Stimulated activated CD8-positive, alpha-beta memory T cell treated with anti-CD3 and anti-CD28 coated beads, Interleukin-12 subunit alpha, Interleukin-12 subunit beta, amount 100 ng/mL, for 1 hour (primary cell): ENCODE measurements around the gene L1CAM.

Experiments used
- DNase-seq: peaks from one replicate; pipeline ENCODE4 v3.0.0-alpha.2; 2020; ENCODE audit warnings: low read depth

The L1CAM gene

DNA sequence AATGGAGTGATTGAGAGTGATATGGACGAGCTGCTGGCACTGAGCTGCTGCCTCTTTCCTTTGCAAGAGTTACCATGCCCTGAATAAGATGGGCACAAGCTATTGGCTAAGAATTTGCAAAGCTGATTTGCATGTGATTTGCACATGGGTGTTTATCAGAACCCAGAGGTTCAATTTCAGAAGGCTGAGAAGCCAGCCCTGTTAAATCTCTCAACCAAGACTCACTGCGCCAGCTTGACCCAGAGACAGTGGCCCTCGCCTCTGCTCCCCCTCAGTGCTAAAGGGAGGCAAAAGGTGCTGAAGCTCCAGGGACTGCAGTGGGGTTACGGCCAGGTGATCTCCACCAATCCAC is 39.4 kb upstream of the L1CAM start:
- no peak for DNase-seq

DNA sequence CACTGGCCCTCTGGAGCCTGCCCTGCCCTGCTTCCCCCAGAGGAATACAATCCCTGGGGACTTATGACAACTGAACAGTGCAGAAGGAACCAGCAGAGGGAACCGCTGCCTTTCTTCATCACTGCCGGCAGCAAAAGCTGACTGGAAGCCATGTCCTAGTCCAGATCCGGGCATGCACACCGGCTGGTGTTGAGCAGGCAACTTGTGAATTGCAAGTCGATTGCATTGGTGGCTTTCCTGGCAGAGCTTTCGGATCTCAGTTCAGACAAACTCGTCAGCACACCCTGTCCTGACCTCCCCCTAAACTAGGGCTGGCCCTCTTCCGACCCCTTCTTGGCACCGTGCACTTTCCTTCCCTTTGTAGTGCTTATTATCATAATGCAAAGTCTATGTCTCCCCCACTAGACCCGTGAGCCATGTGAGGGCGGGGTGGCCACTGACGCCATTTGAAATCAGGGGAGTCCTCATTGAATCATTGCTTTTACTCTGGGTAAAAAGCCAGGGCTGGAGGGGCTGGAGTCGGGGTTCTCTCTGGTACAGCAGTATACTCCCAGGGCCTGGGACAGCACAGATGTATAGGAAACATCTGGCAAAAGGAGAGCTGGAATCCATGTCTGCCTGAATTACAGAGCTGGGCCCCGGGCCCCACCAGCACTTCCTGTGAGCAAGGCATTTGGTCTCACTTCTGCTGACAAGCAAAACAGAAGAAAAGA is 38.3 kb upstream of the L1CAM start:
- DNase-seq, result no peak

GRCh38 chrX:153922932-153923857 is 37.2 kb upstream of the L1CAM start:
- no peak for DNase-seq

DNA sequence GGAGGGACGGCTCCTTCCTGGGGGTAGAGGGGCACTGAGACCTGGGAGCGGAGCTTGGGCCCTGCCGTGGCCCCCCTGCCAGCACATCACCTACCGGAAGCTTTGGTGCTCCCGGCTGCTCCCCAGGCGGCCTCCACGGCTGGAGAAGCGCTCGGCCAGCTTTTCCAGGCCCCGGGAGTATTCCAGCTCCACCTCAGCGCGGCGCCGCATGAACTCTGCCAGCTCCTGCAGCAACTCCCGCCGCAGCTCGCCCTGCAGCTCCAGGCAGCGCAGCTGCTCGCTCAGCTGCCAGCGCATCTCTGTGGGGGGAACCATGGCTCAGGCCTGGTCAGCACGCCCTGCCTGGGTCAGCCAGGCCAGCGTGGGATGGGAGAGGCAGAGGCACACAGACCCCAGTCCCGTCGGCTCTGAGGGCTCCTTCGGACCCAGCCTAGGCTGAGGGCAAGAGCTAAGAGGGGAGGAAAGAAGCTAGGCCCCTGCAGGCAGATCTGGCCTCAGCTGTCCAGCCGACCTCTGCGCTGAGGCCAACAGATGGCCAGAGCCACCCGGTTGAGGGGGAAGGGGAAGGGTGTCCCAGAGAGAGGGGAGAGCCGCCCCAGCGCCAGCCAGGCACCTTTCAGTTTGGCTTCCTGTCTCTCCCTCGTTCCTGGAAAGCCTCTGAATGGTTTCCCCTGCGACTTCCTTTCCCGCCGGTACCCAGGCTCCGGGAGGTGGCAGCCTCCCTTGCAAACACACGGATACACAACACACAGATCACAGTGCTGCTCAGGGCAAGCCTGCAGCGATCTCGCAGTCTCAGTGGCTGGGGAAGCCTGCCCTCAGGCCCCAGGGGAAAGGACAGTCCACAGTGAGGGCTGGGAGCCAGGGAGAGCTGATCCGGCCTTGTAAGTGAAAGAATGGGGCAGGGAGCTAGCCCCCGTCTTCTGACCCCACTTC is 35.8 kb upstream of the L1CAM start:
- DNase-seq, result no peak

GRCh38 chrX:153921070-153921469 is 35.1 kb upstream of the L1CAM start:
- no peak for DNase-seq

DNA sequence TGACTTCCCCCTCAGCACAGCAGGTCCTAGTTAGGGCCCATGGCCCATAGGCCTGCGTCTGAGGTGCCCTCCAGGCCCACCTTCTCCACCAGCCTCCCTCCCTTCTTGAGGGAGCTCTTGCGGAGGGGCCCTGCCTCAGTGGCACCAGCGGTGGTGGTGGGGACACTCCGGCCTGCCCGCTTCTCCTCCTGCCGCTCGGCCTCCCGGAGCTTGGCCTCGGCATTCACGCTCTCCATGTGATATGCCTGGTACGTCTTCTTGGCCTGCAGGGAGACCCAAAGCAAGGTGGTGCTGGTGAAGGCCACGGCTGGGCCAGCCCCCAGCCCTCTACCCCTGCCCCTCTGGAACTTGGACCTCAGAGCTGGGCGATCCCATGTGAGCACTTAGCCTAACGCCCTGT is 34.6 kb upstream of the L1CAM start:
- no peak for DNase-seq

DNA sequence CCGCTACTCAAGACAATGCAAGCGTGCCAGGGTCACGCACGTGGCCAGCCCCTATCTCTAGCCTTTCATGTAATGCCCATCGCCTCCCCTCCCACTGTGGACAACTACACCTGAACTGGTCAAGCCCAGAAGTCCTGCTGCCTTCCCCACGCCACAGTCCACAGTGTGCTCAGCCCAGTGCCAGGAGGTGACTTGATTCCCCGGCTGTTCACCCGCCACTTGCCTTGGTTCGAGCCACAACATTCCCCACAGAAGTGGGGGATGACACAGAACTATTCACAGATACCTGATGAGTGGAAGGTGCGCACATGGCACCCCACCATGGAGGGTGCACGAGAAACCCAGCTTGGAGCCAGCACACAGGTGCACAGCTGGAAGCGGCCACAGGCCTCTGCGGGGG is 33.3 kb upstream of the L1CAM start:
- DNase-seq, result no peak

DNA sequence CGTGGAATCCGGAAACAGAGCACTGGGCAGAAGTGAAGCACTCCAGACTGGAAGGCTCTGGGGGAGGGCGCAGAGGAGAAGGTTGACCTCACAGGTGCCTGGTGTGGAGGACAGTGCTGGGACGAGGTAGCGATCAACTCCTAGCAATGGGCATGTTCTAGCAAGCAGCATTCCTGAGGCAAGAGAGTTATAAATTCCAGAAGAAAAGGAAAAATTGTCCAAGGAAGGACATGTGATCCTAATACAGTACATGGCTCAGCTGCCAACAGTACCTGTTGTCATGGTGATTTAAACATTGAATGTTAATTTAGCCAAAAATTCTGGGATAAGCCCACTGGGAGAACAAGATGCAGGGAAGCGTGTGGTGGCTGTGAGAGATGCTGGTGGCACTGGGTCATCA is 31.9 kb upstream of the L1CAM start:
- no peak for DNase-seq

DNA sequence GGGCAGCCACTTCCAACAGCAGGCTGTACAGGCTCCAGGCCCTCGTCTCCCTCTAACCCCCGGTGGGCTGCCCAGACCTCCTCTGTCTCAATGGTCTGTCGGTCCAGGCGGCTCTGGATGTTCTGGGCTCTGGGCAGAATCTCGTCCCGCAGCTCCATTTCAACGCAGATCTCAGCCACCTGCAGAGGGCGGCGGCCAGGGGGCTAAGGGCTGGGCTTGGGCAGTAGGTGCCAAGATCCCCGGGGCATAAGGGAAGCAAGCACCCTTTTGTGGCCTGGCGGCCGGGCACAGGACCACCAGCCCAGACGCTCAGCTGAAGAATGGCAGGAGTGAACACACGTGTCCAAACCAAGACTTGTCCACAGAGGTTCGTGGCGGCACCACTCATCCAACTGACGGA is 27.7 kb upstream of the L1CAM start:
- DNase-seq, result no peak

GRCh38 chrX:153913211-153913610 is 27.2 kb upstream of the L1CAM start:
- DNase-seq, result no peak

DNA sequence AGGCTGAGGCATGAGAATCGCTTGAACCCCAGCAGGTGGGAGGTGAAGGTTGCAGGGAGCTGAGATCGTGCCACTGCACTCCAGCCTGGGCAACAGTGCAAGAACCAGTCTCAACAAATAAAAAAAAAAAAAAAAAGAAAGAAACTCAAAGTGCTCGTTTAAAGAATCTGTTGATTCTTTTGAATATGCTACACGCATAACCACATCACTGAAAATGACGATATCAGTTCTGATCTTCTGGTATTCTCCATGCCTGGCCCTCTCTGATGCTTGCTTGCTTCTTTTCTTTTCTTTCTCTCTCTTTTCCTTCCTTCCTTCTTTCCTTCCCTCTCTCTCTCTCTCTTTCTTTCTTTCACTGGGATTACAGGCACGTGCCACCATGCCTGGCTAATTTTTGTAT is 25.8 kb upstream of the L1CAM start:
- DNase-seq, result no peak

DNA sequence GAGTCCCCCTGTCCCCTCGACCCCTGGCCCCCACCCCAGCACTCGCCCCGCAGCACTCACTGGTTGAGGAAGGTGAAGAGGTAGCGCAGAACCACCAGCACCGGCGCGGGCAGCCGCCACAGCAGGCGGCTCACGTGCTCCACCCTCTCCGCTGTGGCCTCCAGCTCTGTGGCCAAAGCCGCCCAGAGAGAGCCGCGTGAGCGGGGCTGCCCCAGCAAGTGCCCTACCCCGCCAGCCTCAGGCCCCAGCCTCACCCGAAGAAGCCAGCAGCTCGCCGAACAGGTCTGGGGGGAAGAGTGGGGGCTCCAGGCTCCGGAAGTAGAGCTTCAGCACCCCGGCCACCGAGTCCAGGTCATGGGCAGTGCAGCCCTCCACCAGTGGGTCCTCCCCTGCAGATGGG is 24.5 kb upstream of the L1CAM start:
- DNase-seq, result no peak

DNA sequence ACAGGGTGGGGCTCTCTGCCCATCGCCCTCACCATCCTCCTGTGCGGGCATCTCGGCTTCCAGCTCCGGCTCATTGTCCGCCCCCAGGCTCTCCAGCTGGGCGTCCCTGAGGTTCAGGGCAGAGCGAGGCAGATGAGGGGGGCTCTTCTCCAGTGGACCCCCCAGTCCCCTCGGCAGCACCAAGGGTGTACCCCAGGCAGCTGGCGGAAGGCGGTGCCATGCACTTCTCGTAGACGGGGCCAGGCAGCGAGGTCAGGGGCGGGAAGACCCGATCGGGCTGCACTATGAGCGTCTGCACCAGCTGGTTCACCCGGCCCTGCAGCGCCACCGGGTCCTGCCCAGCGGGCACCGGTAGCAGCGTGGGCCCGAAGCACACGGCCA is 24.0 kb upstream of the L1CAM start:
- DNase-seq, result no peak

GRCh38 chrX:153909024-153909979 is 23.3 kb upstream of the L1CAM start:
- DNase-seq, result no peak

DNA sequence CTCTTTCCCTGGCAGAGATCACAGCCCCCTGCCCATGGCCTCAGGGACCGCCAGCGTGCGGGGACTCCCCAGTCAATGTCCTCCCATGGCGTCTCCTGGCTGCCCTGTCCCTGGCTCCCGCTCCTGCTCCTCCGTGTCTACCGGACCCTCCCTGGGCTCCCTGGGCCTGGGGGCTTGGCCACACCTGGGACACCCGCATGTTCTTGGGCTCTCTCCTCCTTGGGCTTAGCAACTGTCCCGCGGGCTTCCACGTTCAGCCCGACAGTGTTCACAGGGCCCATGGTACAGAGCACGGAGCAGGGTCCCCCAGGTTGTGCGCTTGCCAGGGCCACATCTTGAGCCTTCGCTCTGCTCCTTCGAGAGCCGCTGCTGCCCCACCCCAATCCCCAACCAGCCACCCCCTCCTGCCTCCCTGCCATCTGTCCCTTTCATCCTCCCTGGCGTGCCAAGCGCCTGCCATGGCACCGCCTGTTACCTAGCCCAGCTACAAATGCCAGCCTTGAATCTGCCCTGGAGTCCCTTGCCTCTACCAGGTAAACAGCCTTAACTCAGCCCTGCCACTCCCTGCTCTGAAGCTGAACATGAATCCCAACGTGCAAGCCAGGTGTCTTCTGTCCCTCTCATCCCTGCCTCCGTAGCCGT is 22.4 kb upstream of the L1CAM start:
- DNase-seq, result no peak

DNA sequence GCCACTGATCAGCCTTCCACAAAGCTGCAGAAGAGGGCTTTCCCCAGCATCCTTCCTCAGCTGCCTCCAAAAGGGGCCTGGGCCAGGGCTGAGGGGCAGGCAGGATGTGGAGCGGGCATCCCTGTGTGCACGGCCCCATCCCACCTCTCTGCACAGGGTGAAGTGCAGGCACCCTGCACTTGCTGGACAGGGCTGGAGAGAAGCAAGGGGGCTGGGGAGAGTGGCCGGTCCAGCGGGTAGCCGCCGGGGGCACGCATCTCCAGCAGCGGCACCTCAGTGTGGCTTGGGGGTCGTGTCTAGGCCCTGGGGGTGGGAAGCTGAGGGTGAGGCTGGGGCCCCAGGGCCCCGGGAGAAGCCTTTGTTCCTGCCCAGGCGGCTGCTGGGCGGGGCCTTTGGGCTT is 21.5 kb upstream of the L1CAM start:
- no peak for DNase-seq

DNA sequence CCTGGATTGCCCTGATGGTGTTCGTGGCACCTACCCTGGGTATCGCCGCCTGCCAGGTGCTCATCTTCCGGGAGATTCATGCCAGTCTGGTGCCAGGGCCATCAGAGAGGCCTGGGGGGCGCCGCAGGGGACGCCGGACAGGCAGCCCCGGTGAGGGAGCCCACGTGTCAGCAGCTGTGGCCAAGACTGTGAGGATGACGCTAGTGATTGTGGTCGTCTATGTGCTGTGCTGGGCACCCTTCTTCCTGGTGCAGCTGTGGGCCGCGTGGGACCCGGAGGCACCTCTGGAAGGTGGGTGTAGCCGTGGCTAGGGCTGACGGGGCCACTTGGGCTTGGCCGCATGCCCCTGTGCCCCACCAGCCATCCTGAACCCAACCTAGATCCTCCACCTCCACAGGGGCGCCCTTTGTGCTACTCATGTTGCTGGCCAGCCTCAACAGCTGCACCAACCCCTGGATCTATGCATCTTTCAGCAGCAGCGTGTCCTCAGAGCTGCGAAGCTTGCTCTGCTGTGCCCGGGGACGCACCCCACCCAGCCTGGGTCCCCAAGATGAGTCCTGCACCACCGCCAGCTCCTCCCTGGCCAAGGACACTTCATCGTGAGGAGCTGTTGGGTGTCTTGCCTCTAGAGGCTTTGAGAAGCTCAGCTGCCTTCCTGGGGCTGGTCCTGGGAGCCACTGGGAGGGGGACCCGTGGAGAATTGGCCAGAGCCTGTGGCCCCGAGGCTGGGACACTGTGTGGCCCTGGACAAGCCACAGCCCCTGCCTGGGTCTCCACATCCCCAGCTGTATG is 20.3 kb upstream of the L1CAM start:
- DNase-seq, result no peak

- DNase-seq, result no peak
These were observed 19.6 kb upstream of the L1CAM start for GRCh38 chrX:153905481-153906095.
